ENCODE measurements around the gene HBB. TPM values are rescaled to one million over a fixed set of nuclear protein-coding genes. Genes with fewer than 3 reads are reported as not detected.
"Not testable (repeated sequence)": the region's sequence is repeated elsewhere in the genome, so short reads cannot be mapped to it uniquely, and the experiment has no call there.

Gene HBB
- polyA plus RNA-seq (2012; ENCODE audit: insufficient read depth, insufficient read length): not detected

DNA sequence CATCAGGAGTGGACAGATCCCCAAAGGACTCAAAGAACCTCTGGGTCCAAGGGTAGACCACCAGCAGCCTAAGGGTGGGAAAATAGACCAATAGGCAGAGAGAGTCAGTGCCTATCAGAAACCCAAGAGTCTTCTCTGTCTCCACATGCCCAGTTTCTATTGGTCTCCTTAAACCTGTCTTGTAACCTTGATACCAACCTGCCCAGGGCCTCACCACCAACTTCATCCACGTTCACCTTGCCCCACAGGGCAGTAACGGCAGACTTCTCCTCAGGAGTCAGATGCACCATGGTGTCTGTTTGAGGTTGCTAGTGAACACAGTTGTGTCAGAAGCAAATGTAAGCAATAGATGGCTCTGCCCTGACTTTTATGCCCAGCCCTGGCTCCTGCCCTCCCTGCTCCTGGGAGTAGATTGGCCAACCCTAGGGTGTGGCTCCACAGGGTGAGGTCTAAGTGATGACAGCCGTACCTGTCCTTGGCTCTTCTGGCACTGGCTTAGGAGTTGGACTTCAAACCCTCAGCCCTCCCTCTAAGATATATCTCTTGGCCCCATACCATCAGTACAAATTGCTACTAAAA lies at the start of gene HBB:
Gene HBB, minus strand, starts transcription at position 340 of the 579 bp plus-strand sequence. Its CDS starts 50 bp downstream, at position 290.
- no peak for DNase-seq (ENCODE audit: low read depth, low spot score)
- H3K4me3 ChIP-seq (ENCODE audit: low read length): no peak within 1 kb of the TSS

DNA sequence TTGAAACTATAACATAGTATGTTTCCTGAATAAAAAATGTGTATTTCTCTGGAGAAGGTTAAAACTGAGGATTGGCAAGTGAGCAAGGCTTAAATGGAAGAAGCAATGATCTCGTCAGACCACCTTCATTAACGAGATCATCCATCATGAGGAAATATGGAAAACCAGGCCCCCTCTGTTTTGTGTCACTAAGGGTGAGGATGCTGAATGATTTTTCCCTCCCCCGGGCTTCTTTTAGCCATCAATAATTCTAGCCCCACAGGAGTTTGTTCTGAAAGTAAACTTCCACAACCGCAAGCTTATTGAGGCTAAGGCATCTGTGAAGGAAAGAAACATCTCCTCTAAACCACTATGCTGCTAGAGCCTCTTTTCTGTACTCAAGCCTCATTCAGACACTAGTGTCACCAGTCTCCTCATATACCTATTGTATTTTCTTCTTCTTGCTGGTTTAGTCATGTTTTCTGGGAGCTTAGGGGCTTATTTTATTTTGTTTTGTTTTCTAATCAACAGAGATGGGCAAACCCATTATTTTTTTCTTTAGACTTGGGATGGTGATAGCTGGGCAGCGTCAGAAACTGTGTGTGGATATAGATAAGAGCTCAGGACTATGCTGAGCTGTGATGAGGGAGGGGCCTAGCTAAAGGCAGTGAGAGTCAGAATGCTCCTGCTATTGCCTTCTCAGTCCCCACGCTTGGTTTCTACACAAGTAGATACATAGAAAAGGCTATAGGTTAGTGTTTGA lies 48.7 kb upstream of the HBB start:
- no peak overlapping the region for H3K4me3 ChIP-seq (ENCODE audit: low read length)
- DNase-seq (ENCODE audit: low read depth, low spot score): no peak

DNA sequence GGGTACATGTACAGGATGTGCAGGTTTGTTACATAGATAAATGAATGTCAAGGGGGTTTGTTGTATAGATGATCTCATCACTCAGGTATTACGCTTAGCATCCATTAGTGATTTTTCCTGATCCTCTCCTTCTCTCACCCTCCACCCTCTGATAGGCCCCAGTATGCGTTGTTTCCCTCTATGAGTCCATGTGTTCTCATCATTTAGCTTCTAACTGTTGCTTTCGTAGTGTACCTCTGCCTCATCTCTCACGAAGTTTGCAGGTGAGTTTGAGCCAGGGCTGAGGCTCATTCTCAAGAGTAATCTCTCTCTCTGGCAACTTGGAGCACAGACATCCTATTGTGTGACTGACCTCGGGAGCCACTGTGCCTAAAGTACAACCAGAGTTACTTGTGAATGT lies 47.5 kb upstream of the HBB start:
- DNase-seq (ENCODE audit: low read depth, low spot score): no peak
- no peak overlapping the region for H3K4me3 ChIP-seq (ENCODE audit: low read length)

DNA sequence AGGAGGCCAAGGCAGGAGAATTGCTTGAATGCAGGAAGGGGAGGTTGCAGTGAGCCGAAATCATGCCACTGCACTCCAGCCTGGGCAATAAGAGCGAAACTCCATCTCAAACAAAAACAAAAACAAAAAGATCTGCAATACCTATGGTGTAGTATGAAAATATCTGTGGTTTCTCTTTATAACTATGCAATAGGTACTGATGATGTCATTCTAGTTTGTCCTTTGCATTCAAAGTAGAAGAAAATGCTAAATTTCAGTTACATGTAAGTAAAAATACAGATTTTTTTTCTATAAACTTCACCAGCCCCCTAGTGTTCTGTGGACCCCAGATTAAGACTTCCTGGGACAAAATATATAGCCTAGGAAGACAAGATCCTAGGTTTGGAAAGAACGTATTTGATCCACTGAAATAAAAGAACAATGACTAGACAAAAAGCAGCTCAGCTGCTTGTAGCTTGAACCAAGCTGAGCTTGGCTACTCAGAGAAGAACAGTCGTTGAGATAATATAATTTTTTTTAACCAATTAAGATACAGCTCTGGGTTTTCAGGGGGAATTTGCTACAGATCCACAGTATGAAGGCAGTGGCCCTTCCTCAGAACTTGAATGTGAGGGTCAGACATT lies 45.6 kb upstream of the HBB start:
- DNase-seq (ENCODE audit: low read depth, low spot score): no peak
- H3K4me3 ChIP-seq (ENCODE audit: low read length): no peak overlapping the region

DNA sequence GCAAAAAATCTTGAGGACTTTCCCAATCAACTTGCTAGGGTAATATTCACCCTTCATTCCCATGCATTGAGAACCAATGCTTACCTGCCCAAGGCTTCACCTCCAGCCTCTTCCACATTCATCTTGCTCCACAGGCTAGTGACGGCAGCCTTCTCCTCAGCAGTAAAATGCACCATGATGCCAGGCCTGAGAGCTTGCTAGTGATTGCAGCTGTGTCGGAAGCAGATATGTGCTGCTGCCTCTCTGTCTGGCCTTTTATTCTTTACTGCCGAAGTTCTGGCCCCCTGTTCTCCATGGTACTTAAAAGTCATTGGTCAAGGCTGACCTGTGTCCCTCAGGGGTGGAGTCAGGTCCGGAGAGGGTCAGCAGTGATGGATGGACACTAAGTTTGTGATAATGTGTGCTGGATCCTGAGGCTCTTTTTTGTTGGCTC lies 42.9 kb upstream of the HBB start, which contains the start of gene HBE1:
Gene HBE1, minus strand, starts transcription at position 231 of the 433 bp plus-strand sequence. Its CDS starts 55 bp downstream, at position 176.
- no peak for DNase-seq (ENCODE audit: low read depth, low spot score)
- H3K4me3 ChIP-seq (ENCODE audit: low read length): no peak within 1 kb of the TSS

DNA sequence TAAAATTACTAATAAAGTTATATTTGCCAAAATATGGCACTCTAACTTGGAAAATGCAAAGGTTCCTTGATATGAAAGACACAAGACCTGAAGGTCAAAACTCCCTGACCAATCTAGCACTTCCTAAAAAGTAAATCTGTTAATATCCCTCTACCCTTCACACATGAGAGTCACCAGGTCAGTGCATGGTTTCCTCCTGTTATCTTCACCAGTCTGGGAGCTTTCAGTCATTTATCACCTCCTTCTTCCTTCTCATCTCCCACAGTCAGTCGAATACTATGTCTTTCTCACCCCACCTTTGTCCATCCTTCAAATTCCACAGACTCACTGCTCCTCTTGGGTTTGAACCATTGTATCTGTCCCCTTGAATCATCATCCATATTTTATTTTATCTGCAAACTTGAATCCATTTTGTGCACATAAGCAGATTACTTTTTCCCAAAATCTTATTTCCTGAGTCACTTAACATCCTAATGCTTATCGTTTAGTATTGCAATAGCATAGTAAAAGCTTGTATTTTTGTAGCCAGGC lies 40.2 kb upstream of the HBB start:
- H3K4me3 ChIP-seq (ENCODE audit: low read length): no peak overlapping the region
- DNase-seq (ENCODE audit: low read depth, low spot score): no peak

DNA sequence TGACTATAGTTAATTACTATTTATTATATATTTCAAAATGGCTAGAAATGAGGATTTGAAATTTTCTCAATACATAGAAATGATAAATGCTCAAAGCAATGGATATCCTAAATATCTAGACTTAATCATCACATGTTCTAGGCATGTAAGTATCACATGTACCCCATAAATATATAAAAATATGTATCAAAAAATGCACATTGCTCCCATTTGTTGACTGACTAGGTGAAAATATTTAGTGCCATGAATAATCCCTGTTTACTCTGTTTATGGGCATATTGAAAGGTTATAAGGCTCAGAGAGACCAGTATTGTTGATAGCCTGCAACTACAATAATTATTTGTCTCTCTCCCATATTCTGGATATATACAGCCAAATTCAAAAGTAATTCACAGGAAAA lies 39.7 kb upstream of the HBB start:
- H3K4me3 ChIP-seq (ENCODE audit: low read length): no peak overlapping the region
- no peak for DNase-seq (ENCODE audit: low read depth, low spot score)

DNA sequence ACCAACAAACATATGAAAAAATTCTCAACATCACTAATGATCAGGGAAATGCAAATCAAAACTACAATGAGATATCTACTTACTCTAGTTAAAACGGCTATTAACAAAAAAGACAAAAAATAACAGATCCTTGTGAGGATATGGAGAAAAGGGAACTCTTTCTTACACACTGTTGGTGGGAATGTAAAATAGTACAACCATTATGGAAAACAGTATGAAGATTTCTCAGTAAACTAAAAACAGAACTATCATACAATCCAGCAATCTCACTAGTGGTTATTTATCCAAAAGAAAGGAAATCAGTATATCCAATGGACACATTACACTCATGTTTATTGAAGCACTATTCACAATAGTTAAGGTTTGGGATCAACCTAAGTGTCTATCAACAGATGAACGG lies 39.0 kb upstream of the HBB start:
- no peak for DNase-seq (ENCODE audit: low read depth, low spot score)
- no peak overlapping the region for H3K4me3 ChIP-seq (ENCODE audit: low read length)

DNA sequence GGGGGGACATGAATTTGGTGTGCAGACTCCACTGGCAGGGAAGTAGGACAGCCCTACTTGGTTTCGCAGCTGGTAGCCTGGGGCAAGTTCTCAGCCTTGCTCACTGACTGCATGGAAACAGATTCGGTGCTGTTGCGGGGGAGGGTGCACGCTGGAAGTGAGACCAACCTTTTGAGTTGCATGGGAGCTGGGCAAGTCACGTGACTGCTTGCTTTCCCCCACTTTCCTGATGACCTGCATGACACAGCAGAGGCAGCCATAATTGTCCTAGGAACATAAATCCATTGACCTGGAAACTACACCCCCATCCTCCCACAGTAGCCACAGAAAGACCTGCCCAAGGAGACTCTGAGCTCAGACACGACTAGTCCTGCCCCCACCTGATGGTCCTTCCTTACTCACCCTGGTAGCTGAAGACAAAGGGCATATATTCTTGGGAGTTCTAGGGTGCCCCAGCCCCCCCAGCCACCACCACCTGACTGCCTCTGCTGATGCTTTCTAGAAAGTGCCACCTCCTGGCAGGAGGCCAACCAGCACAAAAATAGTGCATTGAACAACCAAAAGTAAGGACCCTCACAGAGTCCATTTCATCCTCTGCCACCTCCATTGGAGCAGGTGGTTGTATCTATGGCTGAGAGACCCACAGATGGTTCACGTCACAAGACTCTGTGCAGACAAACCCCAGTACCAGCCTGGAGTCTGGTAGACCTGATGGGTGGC lies 31.8 kb upstream of the HBB start:
- no peak for DNase-seq (ENCODE audit: low read depth, low spot score)

DNA sequence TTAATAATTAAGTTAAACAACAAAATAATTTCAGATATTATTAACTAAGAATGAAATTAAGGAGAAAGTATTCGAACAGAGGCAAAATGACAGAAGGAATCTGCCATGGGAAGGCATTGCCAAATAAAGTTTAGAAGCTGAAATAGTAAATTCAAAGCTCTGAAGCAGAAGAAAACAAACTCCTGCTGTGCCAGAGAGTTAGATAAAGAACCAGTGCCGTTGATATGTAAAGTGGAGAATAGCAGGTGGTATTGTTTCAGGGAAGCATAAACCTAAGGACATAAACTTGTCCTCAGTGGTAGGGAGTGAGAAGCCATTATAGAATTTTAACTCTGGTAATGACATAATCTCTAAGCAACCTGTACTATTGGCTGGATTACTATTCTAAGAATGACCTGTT lies 30.4 kb upstream of the HBB start:
- H3K4me3 ChIP-seq (ENCODE audit: low read length): no peak overlapping the region
- DNase-seq (ENCODE audit: low read depth, low spot score): no peak

More for the DNA sequence above, 31.8 kb upstream of the HBB start:
- no peak overlapping the region for H3K4me3 ChIP-seq (ENCODE audit: low read length)

DNA sequence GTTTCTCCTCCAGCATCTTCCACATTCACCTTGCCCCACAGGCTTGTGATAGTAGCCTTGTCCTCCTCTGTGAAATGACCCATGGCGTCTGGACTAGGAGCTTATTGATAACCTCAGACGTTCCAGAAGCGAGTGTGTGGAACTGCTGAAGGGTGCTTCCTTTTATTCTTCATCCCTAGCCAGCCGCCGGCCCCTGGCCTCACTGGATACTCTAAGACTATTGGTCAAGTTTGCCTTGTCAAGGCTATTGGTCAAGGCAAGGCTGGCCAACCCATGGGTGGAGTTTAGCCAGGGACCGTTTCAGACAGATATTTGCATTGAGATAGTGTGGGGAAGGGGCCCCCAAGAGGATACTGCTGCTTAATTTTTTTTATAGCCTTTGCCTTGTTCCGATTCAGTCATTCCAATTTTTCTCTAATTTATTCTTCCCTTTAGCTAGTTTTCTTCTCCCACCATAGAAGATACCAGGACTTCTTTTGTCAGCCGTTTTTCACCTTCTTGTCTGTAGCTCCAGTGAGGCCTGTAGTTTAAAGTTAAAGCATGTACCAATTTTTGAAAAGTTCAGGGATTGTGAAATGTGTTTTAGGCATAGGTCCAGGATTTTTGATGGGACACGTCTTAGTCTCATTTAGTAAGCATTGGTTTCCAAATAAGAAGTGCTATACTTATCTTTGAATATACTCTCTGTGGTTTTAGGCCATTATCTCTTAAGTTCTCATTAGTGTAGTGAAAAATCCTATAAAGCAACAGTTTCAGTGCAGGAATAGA lies 28.0 kb upstream of the HBB start, which contains the start of gene HBG2:
Gene HBG2, minus strand, starts transcription at position 136 of the 768 bp plus-strand sequence. Its CDS starts 53 bp downstream, at position 83.
- not testable (repeated sequence) for DNase-seq (ENCODE audit: low read depth, low spot score); H3K4me3 ChIP-seq (ENCODE audit: low read length)

DNA sequence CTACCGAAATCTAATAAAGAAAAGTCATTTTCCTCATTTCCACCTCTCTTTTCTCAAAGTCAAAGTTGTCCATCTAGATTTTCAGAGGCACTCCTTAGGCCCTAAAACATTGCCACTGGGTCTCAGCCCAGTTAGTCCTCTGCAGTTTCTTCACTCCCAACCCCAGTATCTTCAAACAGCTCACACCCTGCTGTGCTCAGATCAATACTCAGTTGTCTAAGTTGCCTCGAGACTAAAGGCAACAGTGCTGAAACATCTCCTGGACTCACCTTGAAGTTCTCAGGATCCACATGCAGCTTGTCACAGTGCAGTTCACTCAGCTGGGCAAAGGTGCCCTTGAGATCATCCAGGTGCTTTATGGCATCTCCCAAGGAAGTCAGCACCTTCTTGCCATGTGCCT lies 27.2 kb upstream of the HBB start:
- H3K4me3 ChIP-seq (ENCODE audit: low read length); DNase-seq (ENCODE audit: low read depth, low spot score): not testable (repeated sequence)

DNA sequence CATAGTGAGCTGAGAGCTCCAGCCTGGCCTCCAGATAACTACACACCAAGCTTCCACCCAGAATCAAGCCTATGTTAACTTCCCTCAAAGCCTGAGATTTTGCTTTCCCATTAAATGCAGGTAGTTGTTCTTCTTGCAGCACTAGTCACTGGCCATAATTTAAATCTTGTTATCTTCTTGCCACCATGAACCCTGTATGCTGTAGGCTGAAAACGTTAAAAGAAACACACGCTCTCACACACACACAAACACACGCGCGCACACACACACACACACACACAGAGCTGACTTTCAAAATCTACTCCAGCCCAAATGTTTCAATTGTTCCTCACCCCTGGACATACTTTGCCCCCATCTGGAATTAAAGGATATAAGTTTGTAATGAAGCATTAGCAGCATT lies 26.6 kb upstream of the HBB start:
- not testable (repeated sequence) for DNase-seq (ENCODE audit: low read depth, low spot score); H3K4me3 ChIP-seq (ENCODE audit: low read length)

DNA sequence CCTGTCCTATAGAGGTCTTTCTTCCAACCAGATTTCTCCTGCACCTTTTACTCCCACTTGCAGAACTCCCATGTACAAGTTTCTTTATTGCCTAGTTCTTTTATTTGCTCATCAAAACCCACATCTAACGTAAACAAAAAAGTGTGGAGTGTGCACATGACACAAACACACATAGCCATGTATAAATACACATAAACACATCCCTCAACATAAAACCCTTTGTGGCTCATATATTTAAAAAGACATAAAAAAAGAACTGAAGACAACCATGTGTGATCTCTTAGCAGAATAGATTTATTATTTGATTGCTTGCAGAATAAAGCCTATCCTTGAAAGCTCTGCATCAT lies 26.0 kb upstream of the HBB start:
- DNase-seq (ENCODE audit: low read depth, low spot score): no peak
- no peak overlapping the region for H3K4me3 ChIP-seq (ENCODE audit: low read length)

DNA sequence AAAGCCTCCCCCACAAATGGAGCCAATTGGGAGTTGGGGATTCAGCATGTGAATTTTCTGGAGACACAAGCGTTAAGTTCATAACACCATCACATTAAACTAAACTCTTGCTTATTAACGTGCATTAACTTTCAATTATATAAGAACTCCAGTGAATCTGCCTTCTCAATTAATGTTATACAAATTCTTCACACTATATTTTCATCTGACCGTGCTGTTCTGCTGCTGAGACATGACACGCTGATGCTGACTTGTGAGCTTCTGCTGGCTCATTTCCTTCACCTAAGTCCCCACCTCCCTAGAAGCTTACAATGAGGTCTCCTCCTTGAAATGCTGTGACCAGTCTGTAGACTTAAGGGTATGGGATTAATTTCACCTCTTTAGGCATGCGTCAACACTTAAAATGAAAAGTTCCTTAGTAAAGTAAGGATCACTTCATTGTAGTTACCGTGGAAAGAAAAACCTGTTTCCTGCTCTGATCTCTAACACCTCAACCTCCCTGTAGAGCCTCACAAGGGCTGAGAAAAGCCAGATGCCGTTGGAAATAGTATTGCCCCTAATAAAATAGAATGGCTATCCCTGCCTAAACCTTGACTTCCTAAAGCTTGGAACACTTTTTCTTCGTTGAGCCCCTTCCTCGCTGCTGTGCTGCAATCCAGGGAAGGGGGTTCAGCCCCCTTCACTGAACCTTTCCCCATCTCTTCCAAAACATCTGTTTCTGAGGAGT lies 25.5 kb upstream of the HBB start:
- DNase-seq (ENCODE audit: low read depth, low spot score): no peak
- no peak overlapping the region for H3K4me3 ChIP-seq (ENCODE audit: low read length)

DNA sequence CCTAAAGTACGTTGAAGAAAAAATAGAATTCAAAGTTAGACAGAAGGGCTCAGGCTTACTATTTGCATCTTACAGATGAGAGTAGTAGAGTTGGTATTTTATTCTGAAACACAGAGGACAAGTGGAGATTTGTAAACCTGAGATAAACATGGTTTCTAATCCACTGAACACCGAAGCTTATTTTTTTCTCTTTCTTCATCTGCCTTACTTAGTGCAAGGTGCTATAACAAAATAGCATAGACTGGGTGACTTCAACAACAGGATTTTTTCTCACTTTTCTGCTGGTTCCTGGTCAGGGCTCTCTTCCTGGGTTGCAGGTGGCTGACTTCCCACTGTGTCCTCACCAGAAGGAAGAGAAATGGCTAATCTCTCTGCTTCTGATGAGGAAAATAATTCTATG lies 24.9 kb upstream of the HBB start:
- H3K4me3 ChIP-seq (ENCODE audit: low read length): no peak overlapping the region
- DNase-seq (ENCODE audit: low read depth, low spot score): no peak

DNA sequence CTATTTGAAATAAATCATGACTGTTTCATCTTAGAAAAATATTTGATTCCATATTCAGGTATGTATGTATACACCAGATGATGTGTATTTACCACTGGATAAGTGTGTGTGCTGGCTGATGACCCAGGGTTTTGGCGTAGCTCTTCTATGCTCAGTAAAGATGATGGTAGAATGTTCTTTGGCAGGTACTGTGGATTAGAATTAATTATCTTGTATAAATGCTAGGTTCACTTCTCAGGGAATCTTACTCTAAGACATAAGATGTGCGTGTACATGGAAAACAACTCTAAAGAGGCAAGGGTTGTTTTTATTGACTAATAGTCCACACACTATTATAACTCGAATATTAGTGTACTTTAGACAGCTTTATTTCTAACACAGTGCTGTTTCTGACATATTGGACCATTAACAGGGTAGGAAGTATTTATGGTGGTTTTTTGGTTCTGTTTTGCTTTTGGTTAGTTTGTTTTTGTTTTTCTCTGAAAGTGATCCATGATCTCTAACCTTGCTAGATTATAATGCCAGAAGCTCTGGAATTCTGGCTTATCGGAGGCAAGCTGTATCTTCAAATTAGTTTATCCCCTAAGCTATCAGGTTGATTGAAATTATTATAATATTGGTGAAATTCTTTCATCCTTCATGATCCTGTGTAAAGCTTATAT lies 23.8 kb upstream of the HBB start:
- DNase-seq (ENCODE audit: low read depth, low spot score): no peak
- H3K4me3 ChIP-seq (ENCODE audit: low read length): no peak overlapping the region

Data from Jurkat, Clone E6-1 (cell line).